Activated T-cell treated with anti-CD3 and anti-CD28 coated beads, Interleukin-2, amount 50 U/mL, for 4 hours (primary cell): ENCODE data around the gene CHD3. TPM values are rescaled to one million over a fixed set of nuclear protein-coding genes. Genes with fewer than 3 reads are reported as not detected.
"Not testable (repeated sequence)": the region's sequence is repeated elsewhere in the genome, so short reads cannot be mapped to it uniquely, and the experiment has no call there.

Experiments used
- ATAC-seq, 2 donors: fragments of 200-7000 bp; cut with Tn5 transposase; one replicate each; pipeline ENCODE4 v1.10.0; 2021
- DNase-seq: peaks from one replicate; pipeline ENCODE4 v3.0.0-alpha.2; 2020
- H3K27me3 Mint-ChIP-seq: one replicate; pipeline ENCODE4 v1.8.0; 2021; ENCODE audit warnings: low read depth, mixed read lengths
- H3K36me3 Mint-ChIP-seq: one replicate; pipeline ENCODE4 v1.8.0; 2022; ENCODE audit warnings: mixed read lengths; ENCODE audit not compliant: insufficient read depth
- H3K4me1 Mint-ChIP-seq: one replicate; pipeline ENCODE4 v1.8.0; 2021; ENCODE audit warnings: low read depth, mixed read lengths
- H3K4me3 Mint-ChIP-seq: one replicate; pipeline ENCODE4 v1.8.0; 2021; ENCODE audit warnings: mild to moderate bottlenecking, moderate library complexity, mixed read lengths
- H3K9me3 Mint-ChIP-seq: one replicate; pipeline ENCODE4 v1.8.0; 2021; ENCODE audit warnings: mixed read lengths
- total RNA-seq, 3 donors: library from RNA; stranded (reverse); gene quantifications; one replicate each; pipeline ENCODE4 v1.2.1, GENCODE V29; 2021

CHD3 gene
- total RNA-seq, 3 donors from 2014 or later, result 117 to 127 (median 123) TPM

DNA sequence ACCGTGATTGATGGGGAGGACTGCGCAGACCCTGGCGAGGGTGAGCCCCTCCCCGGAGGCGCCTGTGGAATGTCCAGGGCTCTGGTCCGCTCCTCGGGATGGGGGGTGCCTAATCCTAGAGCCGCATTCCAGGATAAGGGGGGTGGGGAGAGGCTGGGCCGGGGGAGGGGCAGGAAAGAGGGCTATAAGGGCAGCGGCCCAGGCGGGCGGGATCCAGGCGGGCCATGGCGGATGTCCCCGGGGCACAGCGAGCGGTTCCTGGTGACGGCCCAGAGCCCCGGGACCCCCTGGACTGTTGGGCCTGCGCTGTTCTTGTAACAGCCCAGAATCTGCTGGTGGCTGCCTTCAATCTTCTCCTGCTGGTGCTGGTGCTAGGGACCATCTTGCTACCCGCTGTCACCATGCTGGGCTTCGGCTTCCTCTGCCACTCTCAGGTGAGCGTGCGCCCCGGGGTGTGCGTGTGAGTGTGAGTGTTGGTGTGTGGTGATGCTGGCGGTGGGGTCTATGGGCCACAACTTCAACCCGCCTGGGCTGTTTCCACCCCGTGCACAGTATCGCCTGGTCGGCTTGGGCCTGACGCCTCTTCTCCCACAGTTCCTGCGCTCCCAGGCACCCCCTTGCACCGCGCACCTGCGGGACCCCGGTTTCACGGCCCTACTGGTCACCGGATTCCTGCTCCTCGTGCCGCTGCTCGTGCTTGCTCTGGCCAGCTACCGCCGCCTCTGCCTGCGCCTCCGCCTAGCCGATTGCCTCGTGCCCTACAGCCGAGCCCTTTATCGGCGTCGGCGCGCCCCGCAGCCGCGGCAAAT is 33.5 kb upstream of the CHD3 start, which contains the start of gene TMEM88:
Gene TMEM88 (plus strand): TSS at position 216 of the 809 bp plus-strand sequence. CDS start 9 bp downstream, at position 225.
- Mint-ChIP-seq H3K36me3 (peaks cover 38% of the 10 kb centered on the region), H3K4me3 (peak within 1 kb of the TSS; percentile 37), H3K4me1 (peaks cover 36% of the 10 kb centered on the region), H3K9me3 (no peaks in the 10 kb centered on the region), H3K27me3 (no peaks in the 10 kb centered on the region)
- ATAC-seq (no peak), DNase-seq (peak; percentile 43)

DNA sequence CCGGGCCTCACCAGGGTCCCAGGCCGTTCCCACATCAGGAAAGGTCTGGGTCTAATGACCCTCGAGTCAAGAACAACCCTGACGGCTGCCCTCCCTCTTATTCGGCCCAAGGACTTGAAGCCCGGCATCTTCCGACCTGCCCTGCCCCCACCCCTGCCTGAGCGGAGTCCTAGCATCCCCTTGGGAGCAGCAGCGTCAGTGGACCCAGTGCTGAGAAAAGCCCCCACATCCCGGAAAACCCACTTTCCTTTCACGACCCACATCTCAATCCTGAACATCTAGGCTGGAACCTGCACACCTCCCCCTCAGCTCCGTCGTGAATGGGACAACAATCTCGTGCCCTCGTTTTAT is 33.0 kb upstream of the CHD3 start:
- H3K27me3 Mint-ChIP-seq, result no peaks in the 10 kb centered on the region
- no peaks in the 10 kb centered on the region for H3K9me3 Mint-ChIP-seq
- no peak overlapping the region for H3K4me3 Mint-ChIP-seq
- peaks cover 30% of the 10 kb centered on the region for H3K4me1 Mint-ChIP-seq
- ATAC-seq, result no peak
- peaks cover 35% of the 10 kb centered on the region for H3K36me3 Mint-ChIP-seq
- peak; percentile 39 for DNase-seq

DNA sequence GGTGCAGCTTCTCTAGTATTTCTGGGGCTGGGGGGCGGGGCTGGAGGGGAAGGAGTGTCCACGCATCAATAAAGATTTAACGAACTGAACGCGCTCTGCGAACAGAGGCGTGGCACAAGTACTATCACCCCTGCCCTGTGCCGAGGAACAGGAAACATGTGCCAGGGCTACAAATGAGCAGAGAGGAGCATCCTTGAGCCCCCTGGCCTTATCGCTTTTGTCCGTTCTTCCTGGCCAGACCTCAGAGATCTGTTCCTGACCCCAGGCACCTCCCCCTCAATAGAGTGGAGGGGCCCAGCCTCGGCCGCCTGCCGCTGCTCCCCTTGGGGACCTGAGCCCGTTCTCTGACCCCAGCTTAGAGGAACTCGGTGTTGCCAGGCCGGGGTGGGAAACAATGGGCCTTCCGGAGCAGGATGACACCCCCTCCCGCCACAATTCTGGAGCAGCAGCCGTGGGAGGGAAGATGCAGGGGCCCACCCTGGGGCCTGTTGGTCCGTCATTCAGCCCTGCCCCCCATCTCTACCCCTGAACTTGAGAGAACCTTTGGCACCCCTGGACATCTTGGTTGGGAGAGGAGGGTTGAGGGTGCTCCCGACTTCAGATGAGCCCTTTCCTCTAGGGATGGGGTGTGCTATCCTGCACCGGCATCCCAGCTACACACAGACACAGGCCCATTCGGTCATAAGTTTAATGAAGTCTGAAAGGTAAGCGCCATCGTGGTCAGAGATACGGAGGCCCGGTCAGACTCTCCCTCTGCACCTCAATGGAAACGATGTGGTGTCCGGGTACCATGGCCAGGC is 32.4 kb upstream of the CHD3 start:
- DNase-seq, result peak; percentile 50
- Mint-ChIP-seq H3K9me3 (no peaks in the 10 kb centered on the region), H3K4me3 (no peak overlapping the region), H3K4me1 (peaks cover 25% of the 10 kb centered on the region), H3K36me3 (peaks cover 31% of the 10 kb centered on the region), H3K27me3 (no peaks in the 10 kb centered on the region)
- ATAC-seq, result no peak

DNA sequence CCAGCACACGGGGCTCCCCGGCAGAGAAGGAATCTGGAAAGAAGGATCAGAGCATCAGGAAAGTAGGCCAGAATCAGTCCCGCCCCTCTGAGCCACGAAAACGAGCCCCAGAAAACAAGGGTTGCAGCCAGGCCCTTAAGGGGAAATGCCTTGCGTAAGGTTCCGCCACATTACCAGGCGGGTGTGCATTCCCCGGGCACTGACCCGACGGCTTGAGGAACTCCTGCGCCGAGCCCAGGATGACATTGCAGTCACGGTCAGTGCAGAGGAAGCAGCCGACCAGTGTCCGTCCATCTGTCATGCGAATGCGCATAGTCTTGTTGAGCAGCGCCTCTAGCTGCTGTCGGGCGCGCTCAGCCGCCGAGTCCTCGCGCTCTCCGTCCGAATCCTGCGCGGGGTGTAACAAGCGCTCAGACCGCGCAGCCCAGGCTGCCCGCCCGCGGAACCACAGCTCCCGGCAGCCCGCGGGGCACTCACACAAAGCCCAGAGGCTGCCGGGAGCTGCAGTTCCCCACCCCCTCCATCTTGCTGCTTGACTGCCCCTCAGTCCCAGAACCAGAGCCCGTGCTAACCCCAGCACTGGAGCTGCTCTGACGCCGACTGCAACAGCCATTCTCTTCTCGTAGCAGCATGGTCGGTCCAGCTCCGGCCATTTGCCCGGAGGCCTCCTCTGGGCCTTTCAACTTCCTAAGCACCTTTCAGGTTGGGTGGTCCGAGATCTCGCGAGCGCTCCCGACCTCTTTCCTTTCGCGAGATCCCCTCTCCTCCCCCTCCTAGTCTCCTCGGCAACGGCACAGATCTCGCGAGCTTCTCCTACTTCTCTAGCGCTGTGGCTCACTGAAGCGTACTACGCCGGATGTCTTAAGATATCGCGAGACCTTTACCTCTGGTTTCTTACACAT is 31.5 kb upstream of the CHD3 start, which contains the start of gene NAA38:
Gene NAA38 (minus strand): TSS at position 749 of the 902 bp plus-strand sequence. CDS start 96 bp downstream, at position 653.
- Mint-ChIP-seq H3K27me3 (no peaks in the 10 kb centered on the region), H3K36me3 (peaks cover 22% of the 10 kb centered on the region), H3K4me3 (no peak within 1 kb of the TSS), H3K9me3 (no peaks in the 10 kb centered on the region), H3K4me1 (peaks cover 17% of the 10 kb centered on the region)
- DNase-seq (peak; percentile 91), ATAC-seq (peak; percentile 90)

DNA sequence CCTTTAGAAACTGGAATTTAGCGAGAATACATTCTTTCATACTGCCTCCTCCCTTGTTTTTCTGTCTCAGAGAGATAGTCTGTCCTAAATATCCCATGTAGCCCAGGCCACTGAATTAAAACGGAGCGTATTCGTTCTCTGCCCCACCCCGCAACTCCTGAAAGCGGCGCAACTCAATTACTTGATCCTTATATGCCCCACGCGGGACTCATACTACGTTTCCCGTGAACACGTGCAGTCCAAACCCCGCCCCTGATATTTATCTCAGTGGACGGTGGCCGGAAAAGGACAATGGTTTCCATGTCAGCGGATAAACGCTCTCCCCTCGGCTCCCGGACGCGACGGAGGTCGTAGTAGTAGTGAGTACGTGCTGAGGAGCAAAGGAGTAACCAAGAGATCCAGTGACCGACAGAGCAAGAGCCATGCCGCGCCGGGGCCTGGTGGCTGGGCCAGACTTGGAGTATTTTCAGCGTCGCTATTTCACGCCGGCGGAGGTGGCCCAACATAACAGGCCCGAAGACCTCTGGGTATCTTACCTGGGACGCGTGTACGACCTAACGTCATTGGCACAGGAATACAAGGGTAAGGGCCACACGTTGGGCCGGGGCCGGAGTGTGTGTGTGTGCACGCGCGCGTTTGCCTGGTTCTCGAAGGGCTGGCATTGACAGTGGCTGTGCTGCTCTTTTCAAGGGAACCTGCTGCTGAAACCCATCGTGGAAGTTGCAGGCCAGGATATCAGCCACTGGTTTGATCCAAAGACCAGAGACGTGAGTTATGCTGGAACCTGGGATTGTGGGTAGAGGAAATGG is 30.7 kb upstream of the CHD3 start, which contains the start of gene CYB5D1:
Gene CYB5D1 (plus strand): TSS at position 291 of the 809 bp plus-strand sequence. CDS start 132 bp downstream, at position 423.
- Mint-ChIP-seq H3K27me3 (no peaks in the 10 kb centered on the region), H3K36me3 (peaks cover 21% of the 10 kb centered on the region), H3K4me3 (no peak within 1 kb of the TSS), H3K4me1 (peaks cover 16% of the 10 kb centered on the region), H3K9me3 (no peaks in the 10 kb centered on the region)
- ATAC-seq, result peak; percentile 47 to 49
- peak; percentile 83 for DNase-seq

DNA sequence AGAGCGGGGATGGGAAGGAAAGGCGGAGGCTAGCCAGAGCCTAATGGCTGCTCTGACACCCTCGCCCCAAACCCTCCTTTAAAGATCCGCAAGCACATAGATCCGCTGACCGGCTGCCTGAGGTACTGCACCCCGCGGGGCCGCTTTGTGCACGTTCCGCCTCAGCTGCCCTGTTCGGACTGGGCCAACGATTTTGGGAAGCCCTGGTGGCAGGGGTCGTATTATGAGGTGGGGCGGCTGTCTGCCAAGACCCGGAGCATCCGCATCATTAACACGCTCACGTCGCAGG is 30.1 kb upstream of the CHD3 start:
- no peak overlapping the region for H3K4me3 Mint-ChIP-seq
- no peaks in the 10 kb centered on the region for H3K9me3 Mint-ChIP-seq
- H3K36me3 Mint-ChIP-seq, result peaks cover 20% of the 10 kb centered on the region
- H3K4me1 Mint-ChIP-seq, result peaks cover 16% of the 10 kb centered on the region
- ATAC-seq, result no peak
- no peaks in the 10 kb centered on the region for H3K27me3 Mint-ChIP-seq
- DNase-seq, result peak; percentile 38

DNA sequence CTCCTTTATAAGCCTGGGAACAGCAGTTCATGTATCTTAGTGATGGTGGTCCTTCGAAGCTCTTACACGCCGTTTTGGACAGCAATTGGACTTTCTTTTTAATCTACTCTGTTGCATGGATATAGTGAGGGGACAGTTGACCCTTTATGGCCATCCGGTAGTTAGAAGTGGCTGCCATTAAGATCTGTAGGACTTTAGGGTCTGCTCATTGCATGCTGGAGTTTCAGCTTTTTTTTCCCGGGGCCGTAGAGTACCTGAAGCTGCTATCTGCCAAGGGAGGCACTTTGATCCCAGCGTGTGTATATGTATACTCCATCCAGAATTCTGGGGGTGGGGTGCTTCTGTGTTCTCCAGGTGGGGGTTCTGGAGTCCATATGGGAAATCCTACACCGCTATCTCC is 29.6 kb upstream of the CHD3 start:
- no peak for DNase-seq
- H3K4me3 Mint-ChIP-seq, result no peak overlapping the region
- no peaks in the 10 kb centered on the region for H3K9me3 Mint-ChIP-seq
- H3K36me3 Mint-ChIP-seq, result peaks cover 17% of the 10 kb centered on the region
- H3K4me1 Mint-ChIP-seq, result peaks cover 12% of the 10 kb centered on the region
- no peaks in the 10 kb centered on the region for H3K27me3 Mint-ChIP-seq
- no peak for ATAC-seq

DNA sequence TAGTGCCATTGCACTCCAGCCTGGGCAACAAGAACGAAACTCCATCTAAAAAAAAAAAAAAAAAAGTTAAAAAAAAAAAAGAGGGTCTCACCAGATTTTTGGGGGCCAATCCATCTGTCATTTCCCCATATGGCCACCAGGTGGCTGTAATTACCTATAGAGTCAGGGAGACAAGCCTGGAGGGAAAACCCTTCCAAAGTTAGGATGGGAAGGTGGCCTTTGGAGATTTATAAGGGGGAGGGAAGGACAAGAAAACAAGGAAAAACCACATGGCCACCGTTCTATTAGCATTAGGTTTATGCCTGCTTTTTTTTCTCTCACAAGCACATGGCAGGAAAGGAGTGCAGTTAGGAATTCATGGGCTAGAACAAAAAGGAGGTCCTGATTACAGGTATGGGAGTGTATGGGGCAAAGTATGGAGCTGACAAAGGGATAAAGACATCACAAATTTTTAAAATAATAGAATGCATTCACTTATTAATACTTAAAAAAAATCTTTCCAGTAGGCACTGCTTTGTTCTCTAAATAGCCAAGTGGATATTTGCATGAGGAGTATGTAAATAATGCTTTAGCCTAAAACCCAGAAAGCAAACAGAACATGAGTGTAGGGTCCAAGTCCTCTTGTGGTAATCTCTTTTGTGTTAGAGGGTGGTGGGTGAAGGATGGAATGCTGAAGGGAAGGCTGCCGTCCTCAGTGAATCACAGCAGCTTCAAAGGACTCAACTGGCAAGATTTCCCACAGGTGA is 25.7 kb upstream of the CHD3 start:
- ATAC-seq, result no peak
- Mint-ChIP-seq H3K9me3 (no peaks in the 10 kb centered on the region), H3K4me3 (no peak overlapping the region), H3K4me1 (peaks cover 25% of the 10 kb centered on the region), H3K36me3 (peaks cover 15% of the 10 kb centered on the region), H3K27me3 (no peaks in the 10 kb centered on the region)
- DNase-seq, result peak; percentile 44

DNA sequence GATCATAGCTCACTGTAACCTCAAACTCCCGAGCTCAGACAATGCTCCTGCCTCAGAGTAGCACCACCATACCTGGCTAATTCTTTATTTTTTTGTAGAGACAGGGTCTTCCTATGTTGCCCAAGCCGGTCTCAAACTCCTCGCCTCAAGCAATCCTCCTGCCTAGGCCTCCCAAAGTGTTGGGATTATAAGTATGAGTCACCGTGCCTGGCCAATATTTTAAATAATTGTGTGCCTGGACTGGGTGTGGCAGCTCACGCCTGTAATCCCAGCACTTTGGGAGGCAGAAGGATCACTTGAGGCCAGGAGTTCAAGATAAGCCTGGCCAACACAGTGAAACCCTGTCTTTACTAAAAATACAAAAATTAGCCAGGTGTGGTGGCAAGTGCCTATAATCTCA is 24.2 kb upstream of the CHD3 start:
- Mint-ChIP-seq H3K4me1 (peaks cover 32% of the 10 kb centered on the region), H3K36me3 (peaks cover 10% of the 10 kb centered on the region)
- ATAC-seq, H3K27me3 Mint-ChIP-seq, H3K9me3 Mint-ChIP-seq, H3K4me3 Mint-ChIP-seq, DNase-seq: not testable (repeated sequence)

DNA sequence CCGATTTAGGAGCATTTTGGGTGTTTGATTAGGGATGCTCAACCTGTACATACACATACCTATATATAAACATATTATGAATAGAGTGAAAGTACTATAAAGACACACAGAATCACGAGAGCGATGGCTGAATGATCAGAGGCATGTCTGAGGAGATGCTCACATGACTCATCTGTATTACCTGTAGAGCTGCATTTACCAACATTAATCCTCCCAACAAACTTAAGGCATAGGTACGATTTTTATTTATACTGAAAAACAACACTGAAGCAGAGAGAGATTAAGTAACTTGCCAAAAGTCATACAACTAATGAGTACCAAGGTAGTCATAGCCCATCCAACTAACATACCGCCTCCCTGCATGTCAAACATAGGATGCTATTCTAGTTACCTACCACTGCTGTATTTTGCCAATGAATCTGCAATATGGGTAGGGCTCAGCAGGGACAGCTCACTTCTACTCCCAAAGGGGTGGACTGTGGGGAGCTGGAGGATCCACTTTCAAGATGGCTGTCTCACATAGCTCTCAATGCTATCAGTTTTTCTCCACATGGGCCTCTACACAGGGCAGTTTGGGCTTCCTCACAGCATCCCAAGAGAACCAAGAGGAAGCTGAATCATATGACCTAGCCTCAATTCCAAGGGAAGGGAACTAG is 23.5 kb upstream of the CHD3 start:
- Mint-ChIP-seq H3K9me3 (no peaks in the 10 kb centered on the region), H3K27me3 (no peaks in the 10 kb centered on the region), H3K4me3 (no peak overlapping the region), H3K4me1 (peaks cover 27% of the 10 kb centered on the region), H3K36me3 (peaks cover 5% of the 10 kb centered on the region)
- ATAC-seq (peak; percentile 35 to 50), DNase-seq (no peak)

DNA sequence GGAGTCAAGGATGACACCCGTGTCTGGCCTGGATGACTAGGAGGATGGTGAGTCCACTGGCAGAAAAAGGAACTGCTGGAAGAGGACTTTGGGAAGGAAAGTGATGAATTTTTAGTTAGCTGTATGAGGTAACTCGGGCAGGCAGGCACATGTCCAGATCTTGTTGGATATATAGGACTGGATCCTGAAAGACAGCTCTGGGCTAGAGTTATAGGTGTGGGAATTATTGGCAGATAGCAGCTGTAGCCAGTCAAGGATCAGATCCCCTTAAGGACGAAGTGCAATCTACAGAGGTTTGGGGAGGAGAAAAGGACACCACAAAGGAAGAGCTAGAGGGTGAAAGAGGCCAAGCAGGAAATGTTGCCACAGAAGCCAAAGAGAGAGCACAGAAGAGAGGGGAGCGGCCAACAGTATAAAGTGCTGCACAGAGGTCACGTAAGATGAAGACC is 20.7 kb upstream of the CHD3 start:
- Mint-ChIP-seq H3K27me3 (no peaks in the 10 kb centered on the region), H3K4me1 (peaks cover 27% of the 10 kb centered on the region), H3K36me3 (peaks cover 8% of the 10 kb centered on the region), H3K4me3 (peak overlapping the region; percentile 14), H3K9me3 (no peaks in the 10 kb centered on the region)
- ATAC-seq (peak; percentile 65 to 67), DNase-seq (no peak)

DNA sequence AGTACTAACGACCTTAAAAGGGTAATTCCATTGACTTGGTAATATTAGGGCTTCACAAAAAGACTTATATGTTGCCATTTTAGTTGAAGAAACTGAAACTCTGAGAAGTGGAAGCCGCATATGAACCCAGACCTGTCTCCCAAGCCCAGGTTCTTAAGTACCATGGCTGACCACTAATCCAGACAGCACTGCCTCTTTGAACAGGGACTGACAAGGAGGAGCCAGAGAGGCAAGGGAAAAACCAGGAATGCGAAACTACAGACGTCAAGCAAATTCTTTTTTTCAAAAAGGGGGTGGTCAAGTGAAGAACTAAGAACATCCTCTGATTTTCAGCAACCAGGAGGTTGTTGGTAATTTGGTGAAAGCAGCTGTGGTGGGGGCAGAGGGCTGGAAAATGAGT is 15.5 kb upstream of the CHD3 start:
- no peak for DNase-seq

More for the DNA sequence above, 15.5 kb upstream of the CHD3 start:
- Mint-ChIP-seq H3K9me3 (no peaks in the 10 kb centered on the region), H3K27me3 (no peaks in the 10 kb centered on the region), H3K4me3 (no peak overlapping the region), H3K36me3 (peaks cover 13% of the 10 kb centered on the region), H3K4me1 (peaks cover 18% of the 10 kb centered on the region)
- no peak for ATAC-seq
